ENCODE data around the gene LRCOL1. TPM values are rescaled to one million over a fixed set of nuclear protein-coding genes. Genes with fewer than 3 reads are reported as not detected.

LRCOL1 gene
- total RNA-seq, 1 experiment from 2014 or later, result not detected

- in situ Hi-C loops (cut with HindIII; ENCODE audit: low pct_unique_long_range_greater_than_20kb, low sequenced_read_pairs), result no loop called here
These were observed 16.4 kb downstream of the LRCOL1 start for GRCh38 chr12:132593938-132594358.

GRCh38 chr12:132593521-132593920, 16.9 kb downstream of the LRCOL1 start:
- DNase-seq (ENCODE audit: low read depth, low spot score), result no peak
- in situ Hi-C loops (cut with HindIII; ENCODE audit: low pct_unique_long_range_greater_than_20kb, low sequenced_read_pairs), result no loop called here

More at GRCh38 chr12:132593938-132594358, 16.4 kb downstream of the LRCOL1 start:
- DNase-seq (ENCODE audit: low read depth, low spot score), result peak; percentile 93

- DNase-seq (ENCODE audit: low read depth, low spot score), result no peak
- in situ Hi-C loops (cut with HindIII; ENCODE audit: low pct_unique_long_range_greater_than_20kb, low sequenced_read_pairs), result no loop called here
These were observed 17.3 kb downstream of the LRCOL1 start for GRCh38 chr12:132593071-132593470.

DNA sequence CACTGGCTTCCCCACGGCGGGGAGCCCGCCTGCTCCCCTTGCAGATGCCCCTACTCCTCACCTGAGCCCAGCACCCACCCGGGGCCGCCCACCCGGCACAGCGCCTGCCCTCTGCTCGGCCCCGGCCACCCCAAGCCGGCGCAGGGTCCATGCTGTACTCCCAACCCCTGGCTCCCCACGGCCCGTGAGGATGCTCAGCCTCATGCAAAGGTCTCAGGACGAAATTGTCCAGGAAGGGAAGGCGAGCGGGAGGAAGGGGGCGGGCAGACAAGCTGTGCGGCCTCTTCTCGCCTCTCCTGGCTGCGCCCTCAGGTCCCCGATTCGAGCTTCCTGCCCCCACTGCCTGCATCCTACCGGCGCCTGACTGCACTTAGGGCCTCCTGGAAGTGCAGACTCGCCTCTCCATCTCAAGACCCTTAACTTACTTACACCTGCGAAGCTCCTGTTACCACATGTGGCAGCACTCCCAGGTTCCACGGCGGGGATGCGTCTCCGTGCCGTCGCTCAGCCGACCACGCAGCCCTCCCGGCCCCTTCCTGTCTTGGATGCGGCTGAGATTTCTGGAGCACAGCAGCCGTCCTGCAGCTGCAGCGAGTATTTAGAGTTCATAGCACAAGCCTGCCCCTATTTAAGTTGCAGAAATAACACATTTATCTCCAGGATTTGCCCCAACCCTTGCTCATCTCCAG, 18.0 kb downstream of the LRCOL1 start:
- DNase-seq (ENCODE audit: low read depth, low spot score), result no peak

GRCh38 chr12:132591107-132591935, 19.1 kb downstream of the LRCOL1 start:
- in situ Hi-C loops (cut with HindIII; ENCODE audit: low pct_unique_long_range_greater_than_20kb, low sequenced_read_pairs), result no loop called here
- no peak for DNase-seq (ENCODE audit: low read depth, low spot score)

More for the DNA sequence above, 18.0 kb downstream of the LRCOL1 start:
- in situ Hi-C loops (cut with HindIII; ENCODE audit: low pct_unique_long_range_greater_than_20kb, low sequenced_read_pairs), result no loop called here

- no peak for DNase-seq (ENCODE audit: low read depth, low spot score)
- in situ Hi-C loops (cut with HindIII; ENCODE audit: low pct_unique_long_range_greater_than_20kb, low sequenced_read_pairs), result no loop called here
These were observed 21.3 kb downstream of the LRCOL1 start for GRCh38 chr12:132588821-132589669.

GRCh38 chr12:132588319-132588718, 22.1 kb downstream of the LRCOL1 start:
- in situ Hi-C loops (cut with HindIII; ENCODE audit: low pct_unique_long_range_greater_than_20kb, low sequenced_read_pairs), result no loop called here
- DNase-seq (ENCODE audit: low read depth, low spot score), result no peak

DNA sequence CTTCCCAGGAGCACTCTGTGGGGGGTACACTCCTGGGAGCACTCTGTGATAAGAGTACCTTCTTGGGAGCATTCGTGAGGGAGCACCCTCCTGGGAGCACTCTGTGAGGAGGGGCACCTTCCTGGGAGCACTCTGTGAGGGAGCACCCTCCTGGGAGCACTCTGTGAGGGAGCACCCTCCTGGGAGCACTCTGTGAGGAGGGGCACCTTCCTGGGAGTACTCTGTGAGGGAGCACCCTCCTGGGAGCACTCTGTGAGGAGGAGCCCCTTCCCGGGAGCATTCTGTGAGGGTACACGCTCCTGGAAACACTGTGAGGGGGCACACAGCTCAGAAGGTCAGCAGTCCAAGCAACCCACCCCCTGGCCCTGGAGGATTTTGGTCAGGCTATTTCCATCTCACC, 22.6 kb downstream of the LRCOL1 start:
- in situ Hi-C loops (cut with HindIII; ENCODE audit: low pct_unique_long_range_greater_than_20kb, low sequenced_read_pairs), result no loop called here

DNA sequence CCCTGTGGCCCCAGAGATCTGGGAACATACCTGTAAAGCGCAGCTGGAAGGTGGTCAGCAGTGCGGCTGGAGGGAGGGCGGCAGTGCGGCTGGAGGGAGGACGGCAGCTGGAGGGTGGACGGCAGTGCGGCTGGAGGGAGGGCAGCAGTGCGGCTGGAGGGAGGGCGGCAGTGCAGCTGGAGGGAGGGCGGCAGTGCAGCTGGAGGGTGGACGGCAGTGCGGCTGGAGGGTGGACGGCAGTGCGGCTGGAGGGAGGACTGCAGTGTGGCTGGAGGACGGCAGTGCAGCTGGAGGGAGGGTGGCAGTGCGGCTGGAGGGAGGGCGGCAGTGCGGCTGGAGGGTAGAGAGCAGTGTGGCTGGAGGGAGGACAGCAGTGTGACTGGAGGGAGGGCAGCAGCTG, 23.5 kb downstream of the LRCOL1 start:
- in situ Hi-C loops (cut with HindIII; ENCODE audit: low pct_unique_long_range_greater_than_20kb, low sequenced_read_pairs), result no loop called here
- DNase-seq (ENCODE audit: low read depth, low spot score), result no peak

More for the DNA sequence above, 22.6 kb downstream of the LRCOL1 start:
- DNase-seq (ENCODE audit: low read depth, low spot score), result no peak

GRCh38 chr12:132585177-132585576, 25.2 kb downstream of the LRCOL1 start:
- no peak for DNase-seq (ENCODE audit: low read depth, low spot score)
- in situ Hi-C loops (cut with HindIII; ENCODE audit: low pct_unique_long_range_greater_than_20kb, low sequenced_read_pairs), result no loop called here

DNA sequence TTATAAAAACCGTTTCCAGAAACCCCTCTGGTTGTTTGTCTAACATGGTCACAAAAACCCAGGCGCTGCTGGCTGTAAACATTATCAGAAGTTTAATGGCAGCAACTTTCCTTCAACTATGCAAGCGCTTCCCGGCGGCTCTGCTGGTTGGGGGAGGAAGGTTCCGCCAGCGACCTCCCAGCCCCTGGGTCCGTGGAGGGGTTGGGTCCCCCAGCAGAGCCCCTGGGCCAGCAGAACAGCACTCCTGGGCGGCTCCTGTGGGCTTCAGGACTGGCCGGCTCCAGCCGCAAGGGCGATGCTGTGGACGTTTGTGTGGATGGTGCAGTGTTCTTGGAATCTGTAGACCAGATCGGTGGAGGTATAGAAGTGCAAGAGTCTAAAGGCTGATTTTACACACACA, 26.0 kb downstream of the LRCOL1 start:
- in situ Hi-C loops (cut with HindIII; ENCODE audit: low pct_unique_long_range_greater_than_20kb, low sequenced_read_pairs), result no loop called here
- no peak for DNase-seq (ENCODE audit: low read depth, low spot score)

GRCh38 chr12:132583736-132584135, 26.6 kb downstream of the LRCOL1 start:
- no peak for DNase-seq (ENCODE audit: low read depth, low spot score)
- in situ Hi-C loops (cut with HindIII; ENCODE audit: low pct_unique_long_range_greater_than_20kb, low sequenced_read_pairs), result no loop called here

DNA sequence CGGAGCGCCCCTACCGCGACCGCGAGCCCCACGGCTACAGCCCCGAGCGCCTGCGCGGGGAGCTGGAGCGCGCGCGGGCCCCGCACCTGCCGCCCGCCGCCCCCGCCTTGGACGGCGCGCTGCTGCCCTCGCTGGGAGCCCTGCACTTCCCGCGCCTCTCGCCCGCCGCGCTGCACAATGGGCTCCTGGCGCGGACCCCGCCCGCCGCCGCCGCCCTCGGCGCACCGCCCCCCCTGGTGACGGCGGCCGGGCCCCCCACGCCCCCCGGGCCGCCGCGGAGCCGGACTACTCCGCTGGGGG, 27.0 kb downstream of the LRCOL1 start:
- no peak for DNase-seq (ENCODE audit: low read depth, low spot score)
- in situ Hi-C loops (cut with HindIII; ENCODE audit: low pct_unique_long_range_greater_than_20kb, low sequenced_read_pairs), result no loop called here

- in situ Hi-C loops (cut with HindIII; ENCODE audit: low pct_unique_long_range_greater_than_20kb, low sequenced_read_pairs), result no loop called here
- DNase-seq (ENCODE audit: low read depth, low spot score), result no peak
These were observed 27.6 kb downstream of the LRCOL1 start for GRCh38 chr12:132582582-132583410.

GRCh38 chr12:132582058-132582420, 28.3 kb downstream of the LRCOL1 start:
- no peak for DNase-seq (ENCODE audit: low read depth, low spot score)
- in situ Hi-C loops (cut with HindIII; ENCODE audit: low pct_unique_long_range_greater_than_20kb, low sequenced_read_pairs), result no loop called here

- in situ Hi-C loops (cut with HindIII; ENCODE audit: low pct_unique_long_range_greater_than_20kb, low sequenced_read_pairs), result no loop called here
- no peak for DNase-seq (ENCODE audit: low read depth, low spot score)
These were observed 28.9 kb downstream of the LRCOL1 start for GRCh38 chr12:132581348-132582057.

GRCh38 chr12:132580701-132581292, 29.6 kb downstream of the LRCOL1 start:
- in situ Hi-C loops (cut with HindIII; ENCODE audit: low pct_unique_long_range_greater_than_20kb, low sequenced_read_pairs), result no loop called here
- DNase-seq (ENCODE audit: low read depth, low spot score), result no peak
